Brain microvascular endothelial cell (primary cell): ENCODE measurements around the gene ZNF641.
A peak's percentile ranks its signal among the peaks of the same experiment; 100 is the strongest.

Experiments
- DNase-seq: peaks from one replicate; pipeline ENCODE4 v3.0.0-alpha.2; 2020
- H3K27ac ChIP-seq: fragments of 250-450 bp; sonication (Bioruptor Pico); 2 replicates; pipeline ENCODE4 v1.5.1; 2020; ENCODE audit warnings: mild to moderate bottlenecking, moderate library complexity
- H3K27me3 ChIP-seq: fragments of 250-450 bp; sonication (Bioruptor Pico); replicated peaks from 2 replicates; pipeline ENCODE4 v1.5.1; 2020; ENCODE audit warnings: mild to moderate bottlenecking
- H3K36me3 ChIP-seq: fragments of 250-450 bp; sonication (Bioruptor Pico); replicated peaks from 2 replicates; pipeline ENCODE4 v1.5.1; 2020; ENCODE audit warnings: mild to moderate bottlenecking
- H3K4me3 ChIP-seq: 2 replicates; pipeline ENCODE4 v1.5.1; 2011; ENCODE audit warnings: low read depth, mild to moderate bottlenecking, control low read depth, low read length, moderate library complexity
- CTCF ChIP-seq: IDR thresholded peaks from 2 replicates; pipeline ENCODE4 v1.5.1; 2011; ENCODE audit warnings: low read depth, mild to moderate bottlenecking, moderate library complexity, low read length, control low read depth, inconsistent platforms; ENCODE audit errors: missing control alignments
- in situ Hi-C: cut with HindIII; loops from 2 replicates; pipeline ENCODE4 v1.10.0; 2017; ENCODE audit warnings: low sequenced_read_pairs, low pct_ligation_motif_present

Gene ZNF641

DNA sequence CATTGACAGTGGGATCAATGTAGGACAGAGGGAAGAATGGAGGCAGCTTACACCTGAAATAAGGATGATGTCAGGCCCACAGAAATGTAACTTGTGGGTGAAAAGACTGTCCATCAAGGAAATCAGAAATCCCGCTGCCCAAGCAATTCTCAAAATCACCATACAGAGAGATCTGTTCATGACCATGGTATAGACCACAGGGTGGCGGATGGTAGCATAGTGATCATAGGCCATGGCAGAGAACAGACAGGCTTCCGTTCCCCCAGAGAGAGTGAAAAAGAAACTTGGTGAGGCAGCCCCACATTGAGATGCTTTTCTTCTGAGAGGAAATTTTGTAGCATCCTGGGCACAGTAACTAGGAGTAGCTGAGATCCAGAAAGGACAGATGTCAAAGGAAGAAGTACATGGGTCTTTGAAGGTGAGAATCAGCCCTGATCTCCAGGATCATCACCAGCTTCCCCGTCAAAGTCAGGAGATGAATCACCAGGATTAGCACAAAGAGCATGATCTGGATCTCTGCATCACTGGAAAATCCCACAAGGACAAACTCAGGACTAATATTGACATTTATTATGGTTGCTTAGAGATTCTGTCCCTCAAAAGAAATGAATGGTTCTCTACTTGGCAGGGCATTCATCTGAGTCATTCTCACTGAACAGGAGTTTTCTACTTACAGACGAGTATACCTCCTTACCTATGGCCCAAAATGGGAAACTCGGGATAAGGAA is 5.5 kb upstream of the ZNF641 start:
- no peak overlapping the region for H3K4me3 ChIP-seq
- in situ Hi-C loops, result no loop called here
- no peak overlapping the region for H3K27ac ChIP-seq
- no peak for TF ChIP-seq CTCF
- DNase-seq, result no peak
- H3K27me3 ChIP-seq, result no peaks in the 10 kb centered on the region
- H3K36me3 ChIP-seq, result no peaks in the 10 kb centered on the region

DNA sequence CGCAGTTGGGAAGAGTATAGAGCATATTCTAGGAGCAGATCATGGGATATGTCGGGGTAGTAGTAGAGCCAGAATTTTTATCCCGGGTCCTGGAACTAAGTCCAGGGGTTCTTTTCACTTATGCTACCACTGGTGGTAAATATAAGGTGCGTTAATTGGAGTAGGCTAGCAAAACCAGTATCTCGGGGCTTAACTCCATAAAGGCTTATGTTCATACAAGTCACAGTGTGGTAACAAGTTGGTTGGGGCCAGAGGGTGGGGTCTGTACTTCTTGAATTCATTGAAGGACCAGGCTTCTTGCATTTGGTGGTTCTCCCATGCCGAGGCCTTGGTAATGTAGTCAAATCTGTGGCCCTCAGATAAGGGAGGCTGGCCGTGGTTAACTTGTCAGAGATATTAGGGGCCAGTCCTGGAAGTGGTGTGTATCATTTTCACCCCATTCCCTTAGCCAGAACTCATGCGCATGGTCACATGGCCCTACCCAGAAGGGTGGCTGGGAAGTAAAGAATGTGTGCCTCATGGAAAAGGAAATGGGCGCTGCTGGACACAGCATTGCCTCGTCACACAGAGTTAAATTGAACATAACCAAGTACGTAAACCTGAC is 1.5 kb upstream of the ZNF641 start:
- DNase-seq, result no peak
- no peaks in the 10 kb centered on the region for H3K36me3 ChIP-seq
- in situ Hi-C loops, result no loop called here
- no peak overlapping the region for H3K27ac ChIP-seq
- no peaks in the 10 kb centered on the region for H3K27me3 ChIP-seq
- no peak overlapping the region for H3K4me3 ChIP-seq
- no peak for TF ChIP-seq CTCF

DNA sequence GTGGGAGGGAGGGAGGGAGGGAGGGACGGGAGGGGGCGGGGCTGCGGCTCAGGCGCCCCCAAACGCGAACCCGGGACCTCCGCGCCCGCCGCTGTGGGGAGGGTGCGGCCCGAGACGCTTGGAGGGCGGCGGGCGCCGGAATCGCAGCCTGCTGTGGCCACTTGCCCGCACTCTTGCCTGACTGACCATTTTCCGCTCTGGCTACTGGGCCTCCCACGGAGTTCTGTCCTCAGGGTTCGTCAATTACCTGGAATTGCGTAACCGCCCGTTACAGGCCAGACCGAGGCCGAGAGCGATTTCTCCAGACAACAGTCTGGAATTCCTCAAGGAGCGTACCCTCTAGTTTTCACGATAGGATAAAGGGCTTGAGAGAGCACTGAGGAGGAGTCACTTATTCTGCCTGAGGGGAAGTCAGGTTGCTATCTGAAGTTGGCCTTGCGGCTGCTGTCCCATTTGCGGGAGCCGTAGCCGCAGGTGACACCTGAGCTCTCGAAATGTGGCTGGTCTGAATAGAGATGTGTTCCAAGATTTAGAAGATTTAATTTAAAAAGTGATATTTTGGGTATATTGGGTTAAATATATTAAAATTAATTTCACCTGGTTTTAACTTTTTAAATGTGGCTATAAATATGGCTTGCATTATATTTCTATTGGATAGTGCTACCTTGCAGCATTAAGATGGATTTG is 446 bp upstream of the ZNF641 start:
- Histone ChIP-seq H3K4me3 (peak overlapping the region; percentile 75), H3K27ac (peak overlapping the region; percentile 47), H3K27me3 (no peaks in the 10 kb centered on the region), H3K36me3 (no peaks in the 10 kb centered on the region)
- no peak for TF ChIP-seq CTCF
- in situ Hi-C loops, result no loop called here
- peak; percentile 66 for DNase-seq

DNA sequence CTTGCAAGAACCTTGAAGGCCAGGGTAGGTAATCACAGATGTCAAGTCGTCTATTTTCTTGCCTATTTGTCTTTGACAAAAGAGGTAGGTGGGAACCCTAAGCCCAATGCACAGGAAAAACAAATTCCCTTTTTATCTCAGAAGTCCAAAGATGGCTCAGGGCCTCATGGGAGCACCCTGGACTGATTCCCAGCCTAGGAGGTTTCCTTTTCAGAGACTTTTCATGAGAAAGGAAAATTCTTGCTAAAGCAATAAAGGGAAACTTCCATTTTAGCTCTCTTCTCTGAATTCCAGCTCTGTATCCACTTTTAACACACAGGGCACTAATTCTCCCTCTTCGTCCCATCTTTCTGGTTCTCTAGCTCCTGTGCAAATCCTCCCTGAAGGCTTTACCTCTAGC is 1.2 kb downstream of the ZNF641 start:
- no peaks in the 10 kb centered on the region for H3K27me3 ChIP-seq
- no peak for TF ChIP-seq CTCF
- in situ Hi-C loops, result no loop called here
- H3K36me3 ChIP-seq, result no peaks in the 10 kb centered on the region
- DNase-seq, result peak; percentile 9
- no peak overlapping the region for H3K27ac ChIP-seq
- H3K4me3 ChIP-seq, result peak overlapping the region; percentile 75

DNA sequence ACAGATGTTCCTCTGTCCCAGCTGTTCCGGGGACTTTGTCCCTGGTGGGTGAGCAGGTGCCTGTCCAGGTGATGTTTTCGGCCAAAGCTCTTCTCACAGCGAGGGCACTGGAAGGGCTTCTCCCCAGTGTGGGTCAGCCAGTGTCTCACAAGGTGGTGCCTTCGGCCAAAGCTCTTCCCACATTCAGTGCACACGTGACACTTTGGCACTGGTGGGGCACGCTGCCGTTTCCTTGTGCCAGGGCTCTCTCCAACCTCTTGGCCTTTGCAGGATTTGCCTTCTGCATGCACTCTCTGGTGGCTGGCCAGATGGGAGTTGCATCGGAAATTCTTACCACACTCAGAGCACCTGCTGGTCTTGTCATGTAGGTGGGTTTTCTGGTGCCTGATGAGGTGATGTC is 7.7 kb downstream of the ZNF641 start:
- no peak overlapping the region for H3K4me3 ChIP-seq
- H3K27ac ChIP-seq, result no peak overlapping the region
- no peak for DNase-seq
- no peak for TF ChIP-seq CTCF
- peaks cover 14% of the 10 kb centered on the region for H3K36me3 ChIP-seq
- in situ Hi-C loops, result no loop called here
- no peaks in the 10 kb centered on the region for H3K27me3 ChIP-seq
